ENCODE results near the gene ATP4B.

DNA sequence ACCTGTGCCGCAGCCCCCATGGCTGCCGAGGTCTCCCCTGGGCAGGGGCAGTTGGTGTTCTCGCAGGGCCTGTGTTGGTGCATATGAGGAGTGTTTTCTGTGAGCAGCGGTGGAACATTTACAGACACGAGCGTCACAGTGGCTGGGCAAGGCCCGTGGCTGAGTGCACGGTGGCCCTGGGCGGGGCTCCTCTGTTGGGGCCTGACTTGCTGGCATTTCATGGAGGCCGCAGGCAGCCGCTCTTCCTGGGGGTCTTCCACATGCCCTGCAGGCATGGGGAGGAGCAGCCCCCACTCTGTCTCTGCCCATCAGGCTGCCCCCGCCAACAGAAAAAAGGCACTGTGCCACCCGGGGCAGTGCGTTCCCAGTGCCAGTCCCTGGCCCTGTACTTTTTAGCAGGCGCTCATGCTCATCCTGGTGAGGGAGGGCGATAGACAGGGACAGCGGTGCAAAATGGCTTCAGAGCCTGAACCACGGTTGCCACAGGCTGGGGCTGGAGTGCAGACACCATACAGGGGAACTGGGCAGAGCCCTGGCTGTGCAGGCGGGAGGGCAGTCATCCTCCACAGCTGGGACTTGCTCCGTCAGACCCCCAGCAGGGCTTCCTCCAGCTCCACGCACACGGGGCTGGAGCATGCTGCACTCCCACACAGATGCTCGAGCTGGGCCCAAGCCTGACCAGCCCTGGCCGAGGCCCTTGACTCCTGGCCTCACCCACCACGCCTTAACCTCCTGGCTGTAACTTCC lies 49.9 kb downstream of the ATP4B start:
- TF ChIP-seq EZH2phosphoT487 (IDR thresholded peaks at IDR 0.05; ENCODE audit: insufficient read depth, low read depth) (no peak), EZH2 (IDR thresholded peaks at IDR 0.05; ENCODE audit: insufficient read depth, poor library complexity, severe bottlenecking) (no peak)

Data from GM23248 (cell line).